IMR-90 (cell line): ENCODE data around the gene FNDC3A. TPM values are rescaled to one million over a fixed set of nuclear protein-coding genes. Genes with fewer than 3 reads are reported as not detected.

Source experiments
- ATAC-seq: fragments of 200-7000 bp; cut with Tn5 transposase; 2 replicates; pipeline ENCODE4 v1.9.1; 2020; ENCODE audit warnings: low read depth, mild to moderate bottlenecking, moderate library complexity
- BruUV-seq: library from RNA; stranded (reverse); fragments of 400-500 nt; replicated peaks from 2 replicates; lab custom pipeline; 2021; lab: Mats Ljungman, UMichigan
- CTCF ChIA-PET: fragments of 300-600 bp; formaldehyde crosslinking; extraction: SDS; loops from one replicate; lab custom pipeline; 2021; ENCODE audit warnings: antibody characterized with exemption; lab: Yijun Ruan, JAX
- POLR2A ChIA-PET: fragments of 300-600 bp; sonication (Branson Sonifier 250); formaldehyde crosslinking; loops from one replicate; lab custom pipeline; 2022; ENCODE audit warnings: antibody characterized with exemption; ENCODE audit not compliant: unreplicated experiment; lab: Charles Lee
- DNase-seq: peaks from one replicate; pipeline ENCODE4 v3.0.0; 2013
- H2AFZ ChIP-seq: replicated peaks from 2 replicates; pipeline ENCODE3; 2013; ENCODE audit warnings: low read length, mild to moderate bottlenecking; ENCODE audit not compliant: poor library complexity
- H2AK5ac ChIP-seq: 2 replicates; pipeline ENCODE4 v1.6.1; 2013; ENCODE audit warnings: low read depth, low read length, inconsistent platforms
- H2AK9ac ChIP-seq: replicated peaks from 2 replicates; pipeline ENCODE3; 2013; ENCODE audit warnings: mild to moderate bottlenecking, low read depth, low read length, moderate library complexity; ENCODE audit not compliant: poor library complexity
- H2BK120ac ChIP-seq: 2 replicates; pipeline ENCODE4 v1.6.1; 2013; ENCODE audit warnings: low read depth, low read length, inconsistent platforms
- H2BK15ac ChIP-seq: 3 replicates; pipeline ENCODE4 v1.6.1; 2013; ENCODE audit warnings: low read depth, low read length, inconsistent platforms
- H2BK20ac ChIP-seq: 2 replicates; pipeline ENCODE4 v1.6.1; 2013; ENCODE audit warnings: low read depth, mild to moderate bottlenecking, inconsistent platforms, low read length, moderate library complexity
- H2BK5ac ChIP-seq: 2 replicates; pipeline ENCODE4 v1.6.1; 2013; ENCODE audit warnings: mild to moderate bottlenecking, low read depth, low read length, inconsistent platforms; ENCODE audit not compliant: poor library complexity, severe bottlenecking
- H3K14ac ChIP-seq: replicated peaks from 2 replicates; pipeline ENCODE4 v1.6.1; 2013; ENCODE audit warnings: low read depth, low read length, inconsistent platforms
- H3K18ac ChIP-seq: 2 replicates; pipeline ENCODE4 v1.6.1; 2013; ENCODE audit warnings: low read depth, low read length, control low read depth
- H3K23ac ChIP-seq: 2 replicates; pipeline ENCODE4 v1.6.1; 2013; ENCODE audit warnings: low read depth, low read length, inconsistent platforms
- H3K27ac ChIP-seq: 2 replicates; pipeline ENCODE4 v1.5.1; 2013; ENCODE audit warnings: mild to moderate bottlenecking, control low read depth, low read length; ENCODE audit not compliant: insufficient read depth
- H3K27me3 ChIP-seq: 2 replicates; pipeline ENCODE4 v1.6.1; 2013; ENCODE audit warnings: low read length; ENCODE audit not compliant: control insufficient read depth, insufficient read depth
- H3K36me3 ChIP-seq: 2 replicates; pipeline ENCODE4 v1.6.1; 2013; ENCODE audit warnings: low read length, mixed read lengths; ENCODE audit not compliant: control insufficient read depth, insufficient read depth
- H3K4ac ChIP-seq: 2 replicates; pipeline ENCODE4 v1.6.1; 2013; ENCODE audit warnings: low read depth, low read length, inconsistent platforms
- H3K4me1 ChIP-seq: 2 replicates; pipeline ENCODE4 v1.6.1; 2013; ENCODE audit warnings: low read length, mixed read lengths; ENCODE audit not compliant: control insufficient read depth, insufficient read depth
- H3K4me2 ChIP-seq: 2 replicates; pipeline ENCODE4 v1.6.1; 2013; ENCODE audit warnings: low read depth, mild to moderate bottlenecking, control low read depth, low read length, moderate library complexity
- H3K4me3 ChIP-seq: 2 replicates; pipeline ENCODE4 v1.5.1; 2013; ENCODE audit warnings: low read depth, mild to moderate bottlenecking, control low read depth, low read length, moderate library complexity; ENCODE audit not compliant: insufficient read depth
- H3K56ac ChIP-seq: 2 replicates; pipeline ENCODE4 v1.6.1; 2013; ENCODE audit warnings: low read length, inconsistent platforms; ENCODE audit not compliant: insufficient read depth; ENCODE audit errors: extremely low read depth
- H3K79me1 ChIP-seq, 2 experiments: 2 replicates each; pipeline ENCODE4 v1.6.1; 2013; ENCODE audit warnings: low read length in 2 of 2, inconsistent platforms in 1 of 2, low read depth in 1 of 2
- H3K9ac ChIP-seq: 2 replicates; pipeline ENCODE4 v1.6.1; 2013; ENCODE audit warnings: low read depth, low read length, control low read depth
- H3K9me1 ChIP-seq: 2 replicates; pipeline ENCODE4 v1.6.1; 2013; ENCODE audit warnings: low read length, inconsistent platforms; ENCODE audit not compliant: insufficient read depth
- H3K9me3 ChIP-seq: 2 replicates; pipeline ENCODE4 v1.6.1; 2013; ENCODE audit warnings: low read length; ENCODE audit not compliant: control insufficient read depth, insufficient read depth
- H4K20me1 ChIP-seq: 2 replicates; pipeline ENCODE4 v1.6.1; 2013; ENCODE audit warnings: low read length, inconsistent platforms; ENCODE audit not compliant: insufficient read depth
- H4K5ac ChIP-seq: 2 replicates; pipeline ENCODE4 v1.6.1; 2013; ENCODE audit warnings: mild to moderate bottlenecking, low read depth, low read length, control low read depth
- H4K8ac ChIP-seq, 2 experiments: 2 replicates each; pipeline ENCODE4 v1.6.1; 2013; ENCODE audit warnings: low read depth in 2 of 2, low read length in 2 of 2, control low read depth in 1 of 2, inconsistent platforms in 1 of 2
- H4K91ac ChIP-seq: 2 replicates; pipeline ENCODE4 v1.6.1; 2013; ENCODE audit warnings: low read depth, low read length, inconsistent platforms; ENCODE audit not compliant: insufficient read depth
- BHLHE40 ChIP-seq: fragments of 150-350 bp; IDR thresholded peaks from 2 replicates; pipeline ENCODE4 v1.6.1; 2016; ENCODE audit warnings: mild to moderate bottlenecking, low read depth, low read length
- CHD1 ChIP-seq: IDR thresholded peaks from 2 replicates; pipeline ENCODE4 v1.6.1; 2012; ENCODE audit warnings: low read depth, low read length, improper control_type of control experiment
- MXI1 ChIP-seq: IDR thresholded peaks from 2 replicates; pipeline ENCODE4 v1.6.1; 2012; ENCODE audit warnings: low read depth, mild to moderate bottlenecking, low read length, moderate library complexity, borderline replicate concordance
- RAD21 ChIP-seq: IDR thresholded peaks from 2 replicates; pipeline ENCODE4 v1.6.1; 2012; ENCODE audit warnings: low read length, improper control_type of control experiment
- WGBS, 2 experiments: methylation state at CpG; one replicate each; pipeline versions ENCODE4 v1.1.5 to v1.1.7; 2013; ENCODE audit warnings: missing lambda C conversion rate in 2 of 2; ENCODE audit not compliant: insufficient read length in 1 of 2; ENCODE audit errors: extremely low coverage in 2 of 2; 5-methylcytosine and 5-hydroxymethylcytosine counted together
- dilution Hi-C: fragments of 300-500 bp; cut with HindIII; formaldehyde crosslinking; loops from one replicate; pipeline ENCODE4 v1.14.3; 2018; ENCODE audit warnings: low sequenced_read_pairs; ENCODE audit not compliant: unreplicated experiment
- in situ Hi-C: fragments of 300-500 bp; cut with MboI; formaldehyde crosslinking; loops from 3 replicates; pipeline ENCODE4 v1.14.3; 2019; ENCODE audit warnings: low sequenced_read_pairs, inconsistent platforms, mixed read lengths
- intact Hi-C: fragments of 100-400 bp; cut with micrococcal nuclease; formaldehyde crosslinking; loops from 2 replicates; pipeline ENCODE4 v1.10.0; 2022
- polyA plus RNA-seq, 3 experiments: library from polyadenylated mRNA; depleted of rRNA; stranded (reverse); fragments of >200 nt; gene quantifications; 2 replicates each; pipeline ENCODE4 v1.2.3, GENCODE V29; 2012; ENCODE audit warnings: low replicate concordance in 1 of 3
- total RNA-seq: library from RNA; depleted of rRNA; stranded (reverse); fragments of >200 nt; gene quantifications from 2 replicates; pipeline ENCODE4 v1.2.3, GENCODE V29; 2012

Gene FNDC3A
- total and polyA plus RNA-seq, 2 of the 4 experiments (the other 2 are of a cell fraction): 29.2 to 60.4 TPM

DNA sequence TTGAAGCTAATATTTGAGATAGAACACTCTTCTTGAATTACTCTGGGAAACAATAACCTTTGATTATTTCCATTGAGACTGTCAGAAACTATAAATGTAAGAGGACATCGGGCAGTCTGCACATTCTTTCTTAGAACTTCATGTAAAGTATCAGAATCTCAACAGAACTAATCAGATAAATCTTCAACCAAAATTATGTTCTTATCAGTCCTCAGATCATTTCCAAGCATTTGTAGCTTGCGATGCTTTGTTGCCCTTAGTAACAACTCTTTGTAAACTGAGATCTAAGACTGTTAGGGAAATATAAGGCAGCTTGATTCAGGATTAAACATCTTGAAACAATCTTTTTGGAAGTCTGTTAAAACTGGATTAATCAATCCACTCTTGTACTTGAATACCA lies 70.3 kb downstream of the FNDC3A start:
- peaks cover 19 to 25% of the 10 kb centered on the region in 2 experiments for H3K79me1 ChIP-seq
- no peak overlapping the region for H3K4me3 ChIP-seq
- H2AK9ac ChIP-seq: no peak overlapping the region
- H3K18ac ChIP-seq: no peak overlapping the region
- no peak overlapping the region for H4K5ac ChIP-seq
- H2BK5ac ChIP-seq: no peak overlapping the region
- TF ChIP-seq CHD1 (no peak), BHLHE40 (no peak), MXI1 (no peak), RAD21 (no peak)
- no peak overlapping the region for H2AK5ac ChIP-seq
- H4K20me1 ChIP-seq: no peaks in the 10 kb centered on the region
- DNase-seq (peak; percentile 36), ATAC-seq (peak; percentile 32)
- no peak overlapping the region for H4K91ac ChIP-seq
- no peaks in the 10 kb centered on the region for H3K9me1 ChIP-seq
- no peak overlapping the region for H2AFZ ChIP-seq
- in situ Hi-C loops: no loop called here
- intact Hi-C loops: no loop called here
- H3K4me2 ChIP-seq: no peak overlapping the region
- dilution Hi-C loops: no loop called here
- H3K14ac ChIP-seq: no peak overlapping the region
- H3K9me3 ChIP-seq: no peaks in the 10 kb centered on the region
- no TSS peak for BruUV-seq
- no peak overlapping the region for H3K9ac ChIP-seq
- no peak overlapping the region for H3K4ac ChIP-seq
- no peak overlapping the region for H2BK120ac ChIP-seq
- H3K27me3 ChIP-seq: no peaks in the 10 kb centered on the region
- no peak overlapping the region for H3K56ac ChIP-seq
- ChIA-PET POLR2A (no interaction called here), CTCF (no interaction called here)
- no peak overlapping the region for H2BK20ac ChIP-seq
- no peaks in the 10 kb centered on the region for H3K4me1 ChIP-seq
- H3K27ac ChIP-seq: no peak overlapping the region
- no peak overlapping the region for H4K8ac ChIP-seq
- H3K36me3 ChIP-seq: no peaks in the 10 kb centered on the region; the same call in 1 of the 2 replicates
- no peak overlapping the region for H3K23ac ChIP-seq
- WGBS, 2 experiments: no CpG with 5 or more reads among the region's 2 CpGs
- H2BK15ac ChIP-seq: no peak overlapping the region
